Measurements from ENCODE around the gene BRWD1.
"Not testable (repeated sequence)": the region's sequence is repeated elsewhere in the genome, so short reads cannot be mapped to it uniquely, and the experiment has no call there.

BRWD1 gene

GRCh38 chr21:39142972-39143371, 170.5 kb downstream of the BRWD1 start:
- in situ Hi-C loops (cut with MboI; ENCODE audit: low sequenced_read_pairs, unreplicated experiment): loop anchor here (10.0 to 25.0 kb wide), 2 partner anchors 408 to 631 kb away; no protein-coding TSS in a partner anchor
- no peak for DNase-seq (ENCODE audit: low spot score)
- TF ChIP-seq CTCF (IDR thresholded peaks at IDR 0.05; ENCODE audit: borderline replicate concordance, control extremely low read depth, extremely low read depth, insufficient read depth, missing control alignments): no peak

GRCh38 chr21:39141502-39141901, 171.9 kb downstream of the BRWD1 start:
- in situ Hi-C loops (cut with MboI; ENCODE audit: low sequenced_read_pairs, unreplicated experiment): loop anchor here (10.0 to 25.0 kb wide), 2 partner anchors 407 to 629 kb away; no protein-coding TSS in a partner anchor
- TF ChIP-seq CTCF (IDR thresholded peaks at IDR 0.05; ENCODE audit: borderline replicate concordance, control extremely low read depth, extremely low read depth, insufficient read depth, missing control alignments): no peak
- no peak for DNase-seq (ENCODE audit: low spot score)

GRCh38 chr21:39137248-39138178, 175.9 kb downstream of the BRWD1 start:
- no peak for TF ChIP-seq CTCF (IDR thresholded peaks at IDR 0.05; ENCODE audit: borderline replicate concordance, control extremely low read depth, extremely low read depth, insufficient read depth, missing control alignments)
- in situ Hi-C loops (cut with MboI; ENCODE audit: low sequenced_read_pairs, unreplicated experiment): loop anchor here (25.0 kb wide), 1 partner anchor 625 kb away; no protein-coding TSS in a partner anchor
- DNase-seq (ENCODE audit: low spot score): no peak

- in situ Hi-C loops (cut with MboI; ENCODE audit: low sequenced_read_pairs, unreplicated experiment): loop anchor here (25.0 kb wide), 1 partner anchor 624 kb away; no protein-coding TSS in a partner anchor
- no peak for TF ChIP-seq CTCF (IDR thresholded peaks at IDR 0.05; ENCODE audit: borderline replicate concordance, control extremely low read depth, extremely low read depth, insufficient read depth, missing control alignments)
- DNase-seq (ENCODE audit: low spot score): no peak
Observed at GRCh38 chr21:39136711-39137110, 176.7 kb downstream of the BRWD1 start.

GRCh38 chr21:39136138-39136537, 177.3 kb downstream of the BRWD1 start:
- not testable (repeated sequence) for DNase-seq (ENCODE audit: low spot score)
- in situ Hi-C loops (cut with MboI; ENCODE audit: low sequenced_read_pairs, unreplicated experiment): loop anchor here (25.0 kb wide), 1 partner anchor 624 kb away; no protein-coding TSS in a partner anchor

GRCh38 chr21:39134288-39134810, 179.1 kb downstream of the BRWD1 start:
- no peak for TF ChIP-seq CTCF (IDR thresholded peaks at IDR 0.05; ENCODE audit: borderline replicate concordance, control extremely low read depth, extremely low read depth, insufficient read depth, missing control alignments)
- no peak for DNase-seq (ENCODE audit: low spot score)
- in situ Hi-C loops (cut with MboI; ENCODE audit: low sequenced_read_pairs, unreplicated experiment): loop anchor here (25.0 kb wide), 1 partner anchor 622 kb away; no protein-coding TSS in a partner anchor

Measured in GM13976 (cell line).